SK-MEL-5 (cell line): Measurements from ENCODE around the gene ARHGDIG. TPM values are rescaled to one million over a fixed set of nuclear protein-coding genes. Genes with fewer than 3 reads are reported as not detected.
"Not testable (repeated sequence)": the region's sequence is repeated elsewhere in the genome, so short reads cannot be mapped to it uniquely, and the experiment has no call there.

ENCODE experiments used
- DNase-seq: peaks from one replicate; pipeline ENCODE4 v3.0.0-alpha.2; 2016; ENCODE audit warnings: low read depth, low spot score
- in situ Hi-C: cut with HindIII; loops from 2 replicates; pipeline ENCODE4 v1.10.0; 2016; ENCODE audit warnings: low sequenced_read_pairs, high pct_unique_total_duplicates, low pct_unique_long_range_greater_than_20kb
- total RNA-seq: library from RNA; depleted of rRNA; stranded (reverse); fragments of >200 nt; shearing (Covaris generic); gene quantifications from 2 replicates; pipeline ENCODE4 v1.2.3, GENCODE V29; 2014

ARHGDIG gene
- total RNA-seq, 1 experiment from 2014 or later: 3.5 TPM

- in situ Hi-C loops: no loop called here
- DNase-seq: no peak
Measured at GRCh38 chr16:261031-261691, 19.2 kb upstream of the ARHGDIG start.

DNA sequence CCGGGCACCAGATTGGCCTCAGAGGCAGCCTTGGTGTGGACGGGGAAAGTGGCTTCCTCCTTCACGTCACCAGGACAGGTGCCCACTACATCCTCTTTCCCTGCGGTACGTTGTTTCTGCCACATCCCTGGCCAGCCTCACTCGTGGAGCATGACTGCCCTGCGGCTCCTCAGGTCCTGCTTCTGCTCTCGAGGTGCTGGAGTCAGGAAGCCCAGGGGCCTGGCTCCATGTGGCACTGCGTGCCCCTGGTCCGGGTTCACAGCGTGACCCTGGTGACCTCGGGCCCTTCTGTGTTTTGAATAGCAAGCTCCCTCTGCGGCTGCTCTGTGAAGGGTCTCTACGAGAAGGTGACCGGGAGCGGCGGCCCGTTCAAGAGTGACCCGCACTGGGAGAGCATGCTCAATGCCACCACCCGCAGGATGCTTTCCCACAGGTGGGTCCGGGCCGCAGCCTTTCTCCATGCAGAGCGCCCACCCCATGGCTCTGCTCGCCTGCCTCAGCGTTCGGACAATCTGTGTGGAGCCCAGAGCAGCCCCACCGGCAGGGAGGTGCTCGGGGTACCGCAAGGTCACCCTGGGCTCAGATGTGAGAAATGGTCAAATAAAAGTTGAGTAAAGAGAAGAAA lies 18.2 kb upstream of the ARHGDIG start:
- DNase-seq: no peak
- in situ Hi-C loops: no loop called here

- in situ Hi-C loops: no loop called here
- DNase-seq: no peak
Measured at GRCh38 chr16:263182-263774, 17.1 kb upstream of the ARHGDIG start.

GRCh38 chr16:263944-264343 lies 16.4 kb upstream of the ARHGDIG start:
- in situ Hi-C loops: no loop called here

DNA sequence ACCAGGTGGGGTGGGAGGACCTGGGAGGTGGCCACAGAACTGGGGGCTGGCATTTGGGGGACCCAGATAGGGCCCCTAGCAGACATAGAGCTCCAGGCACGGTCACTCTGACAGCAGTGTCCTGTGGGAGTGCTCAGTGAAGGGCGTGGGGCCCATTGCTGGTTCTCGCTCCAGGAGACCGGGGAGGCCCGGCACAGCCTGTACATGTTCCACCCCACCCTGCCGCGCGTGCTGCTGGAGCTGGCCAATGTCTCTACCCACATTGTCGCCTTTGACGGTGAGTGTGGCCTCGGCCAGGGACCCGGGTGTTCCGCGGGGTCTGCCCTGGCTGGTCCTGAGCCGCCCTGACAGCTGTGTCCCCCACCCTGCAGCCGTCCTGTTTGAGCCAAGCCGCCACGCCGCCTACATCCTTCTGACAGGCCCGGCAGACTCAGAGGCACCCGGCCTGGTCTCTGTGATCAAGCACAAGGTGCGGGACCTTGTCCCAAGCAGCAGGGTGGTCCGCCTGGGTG lies 15.9 kb upstream of the ARHGDIG start:
- no peak for DNase-seq
- in situ Hi-C loops: no loop called here

More at GRCh38 chr16:263944-264343, 16.4 kb upstream of the ARHGDIG start:
- DNase-seq: no peak

- in situ Hi-C loops: no loop called here
- DNase-seq: no peak
Measured at GRCh38 chr16:265002-265529, 15.3 kb upstream of the ARHGDIG start.

GRCh38 chr16:265711-266110 lies 14.7 kb upstream of the ARHGDIG start:
- peak; percentile 20 for DNase-seq

GRCh38 chr16:266258-267164 lies 13.9 kb upstream of the ARHGDIG start:
- DNase-seq: no peak
- in situ Hi-C loops: no loop called here

More at GRCh38 chr16:265711-266110, 14.7 kb upstream of the ARHGDIG start:
- in situ Hi-C loops: no loop called here

- in situ Hi-C loops, DNase-seq: not testable (repeated sequence)
Measured at GRCh38 chr16:267562-267961, 12.8 kb upstream of the ARHGDIG start.

- no peak for DNase-seq
- in situ Hi-C loops: no loop called here
Measured at GRCh38 chr16:268141-269053, 12.0 kb upstream of the ARHGDIG start.

- no peak for DNase-seq
- in situ Hi-C loops: no loop called here
Measured at GRCh38 chr16:269061-269796, 11.2 kb upstream of the ARHGDIG start.

GRCh38 chr16:270381-271255 lies 9.8 kb upstream of the ARHGDIG start:
- no peak for DNase-seq
- in situ Hi-C loops: no loop called here

DNA sequence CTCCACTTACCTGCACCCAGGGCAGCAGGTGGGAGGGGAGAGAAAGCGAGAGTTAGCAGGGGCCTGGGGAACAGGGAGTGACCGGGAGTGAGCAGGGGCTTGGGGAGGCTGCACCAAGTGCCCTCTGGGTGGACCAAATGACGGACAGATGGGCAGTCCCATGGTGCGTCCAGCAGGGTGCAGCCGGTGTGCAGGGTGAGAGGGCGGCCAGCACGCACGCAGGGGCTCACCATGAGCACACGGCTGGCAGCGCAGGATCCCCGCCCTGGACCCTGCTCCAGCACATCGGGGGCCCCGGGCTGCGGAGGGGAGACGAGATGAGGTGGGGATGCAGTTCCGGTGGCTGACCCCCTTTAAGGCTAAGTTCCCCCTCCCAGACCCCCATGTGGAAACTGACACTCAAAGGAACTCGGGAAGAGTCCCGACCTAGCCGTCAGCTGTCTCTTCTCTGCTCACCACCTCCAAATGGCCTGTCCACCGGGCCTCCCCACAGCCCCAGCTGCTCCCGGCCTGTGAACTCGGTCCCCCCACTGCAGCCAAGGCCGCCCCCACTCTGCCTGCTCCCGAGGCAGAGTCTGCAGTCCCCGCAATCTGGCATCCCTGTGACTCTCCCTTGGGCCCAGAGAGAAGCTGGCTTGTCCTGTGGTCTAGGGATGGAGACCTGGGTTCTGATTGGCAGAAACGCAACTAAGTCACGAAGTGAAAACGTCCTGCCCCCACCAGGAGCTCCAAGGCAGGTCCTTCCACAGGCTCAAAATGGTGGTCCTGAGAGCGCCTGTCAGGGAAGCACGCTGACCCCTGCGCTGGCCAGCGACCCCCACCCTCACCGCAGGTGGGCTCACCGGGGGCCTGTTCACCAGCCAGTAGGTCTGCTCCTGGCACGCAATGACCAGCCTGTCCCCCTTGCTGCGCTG lies 7.5 kb upstream of the ARHGDIG start:
- DNase-seq: peak; percentile 8
- in situ Hi-C loops: no loop called here
